GM12874 (cell line): ENCODE data around the gene TFPT.

ENCODE experiments used
- TF ChIP-seq, protein P1 (sequence below): IDR thresholded peaks from 2 replicates; pipeline ENCODE4 v1.5.1; 2011; ENCODE audit warnings: low read depth, mild to moderate bottlenecking, control low read depth, low read length, moderate library complexity; ENCODE audit not compliant: insufficient read depth

Gene TFPT

DNA sequence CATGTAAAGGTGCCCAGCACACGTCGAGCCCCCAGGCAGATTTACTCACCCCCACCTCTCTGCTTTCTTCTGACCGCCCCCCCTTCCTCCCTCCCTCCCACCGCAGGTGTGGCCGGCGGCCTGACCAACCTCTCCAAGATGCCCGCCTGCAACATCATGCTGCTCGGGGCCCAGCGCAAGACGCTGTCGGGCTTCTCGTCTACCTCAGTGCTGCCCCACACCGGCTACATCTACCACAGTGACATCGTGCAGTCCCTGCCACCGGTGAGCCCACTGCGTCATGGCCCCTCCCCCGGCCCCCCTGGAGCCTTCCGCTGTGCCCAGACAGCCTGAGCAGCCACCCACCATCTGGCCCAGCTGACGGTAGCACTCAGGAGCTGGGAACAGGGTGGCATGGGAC, 8.9 kb upstream of the TFPT start:
- TF ChIP-seq, protein P1, sequence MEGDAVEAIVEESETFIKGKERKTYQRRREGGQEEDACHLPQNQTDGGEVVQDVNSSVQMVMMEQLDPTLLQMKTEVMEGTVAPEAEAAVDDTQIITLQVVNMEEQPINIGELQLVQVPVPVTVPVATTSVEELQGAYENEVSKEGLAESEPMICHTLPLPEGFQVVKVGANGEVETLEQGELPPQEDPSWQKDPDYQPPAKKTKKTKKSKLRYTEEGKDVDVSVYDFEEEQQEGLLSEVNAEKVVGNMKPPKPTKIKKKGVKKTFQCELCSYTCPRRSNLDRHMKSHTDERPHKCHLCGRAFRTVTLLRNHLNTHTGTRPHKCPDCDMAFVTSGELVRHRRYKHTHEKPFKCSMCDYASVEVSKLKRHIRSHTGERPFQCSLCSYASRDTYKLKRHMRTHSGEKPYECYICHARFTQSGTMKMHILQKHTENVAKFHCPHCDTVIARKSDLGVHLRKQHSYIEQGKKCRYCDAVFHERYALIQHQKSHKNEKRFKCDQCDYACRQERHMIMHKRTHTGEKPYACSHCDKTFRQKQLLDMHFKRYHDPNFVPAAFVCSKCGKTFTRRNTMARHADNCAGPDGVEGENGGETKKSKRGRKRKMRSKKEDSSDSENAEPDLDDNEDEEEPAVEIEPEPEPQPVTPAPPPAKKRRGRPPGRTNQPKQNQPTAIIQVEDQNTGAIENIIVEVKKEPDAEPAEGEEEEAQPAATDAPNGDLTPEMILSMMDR = no peak

DNA sequence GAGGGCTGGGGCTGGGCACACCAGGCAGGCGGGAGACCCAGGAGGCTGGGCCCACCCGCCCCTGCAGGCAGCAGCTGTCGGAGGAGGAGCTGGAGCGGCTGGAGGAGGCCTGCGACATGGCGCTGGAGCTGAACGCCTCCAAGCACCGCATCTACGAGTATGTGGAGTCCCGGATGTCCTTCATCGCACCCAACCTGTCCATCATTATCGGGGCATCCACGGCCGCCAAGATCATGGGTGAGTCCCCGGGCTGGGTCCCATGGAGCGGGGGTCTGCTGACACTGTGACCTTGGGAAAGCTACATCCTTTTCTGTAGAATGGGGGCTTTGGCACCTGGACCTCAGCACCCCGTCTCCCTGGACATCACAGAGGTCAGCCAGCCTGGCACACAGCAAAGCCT, 8.2 kb upstream of the TFPT start:
- TF ChIP-seq, protein P1 = no peak

DNA sequence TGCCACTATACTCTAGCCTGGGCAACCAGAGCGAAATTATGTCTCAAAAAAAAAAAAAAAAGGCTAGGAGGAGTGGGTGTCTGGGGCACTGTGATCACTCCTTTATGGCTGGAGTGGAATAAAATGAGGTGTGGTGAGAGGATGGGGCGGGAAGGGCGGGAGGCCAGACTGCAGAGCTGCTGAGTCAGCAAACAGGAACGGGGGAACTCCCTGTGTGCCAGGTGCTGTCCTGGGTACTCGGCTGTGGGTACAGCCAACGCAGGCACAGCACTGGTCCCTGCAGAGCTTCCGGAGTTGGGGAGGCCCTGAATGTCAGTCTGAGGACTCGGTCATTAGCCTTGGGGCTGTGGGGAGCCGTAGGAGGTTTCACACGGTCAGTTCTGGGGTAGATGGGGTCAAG, 5.8 kb upstream of the TFPT start:
- TF ChIP-seq, protein P1 = no peak

DNA sequence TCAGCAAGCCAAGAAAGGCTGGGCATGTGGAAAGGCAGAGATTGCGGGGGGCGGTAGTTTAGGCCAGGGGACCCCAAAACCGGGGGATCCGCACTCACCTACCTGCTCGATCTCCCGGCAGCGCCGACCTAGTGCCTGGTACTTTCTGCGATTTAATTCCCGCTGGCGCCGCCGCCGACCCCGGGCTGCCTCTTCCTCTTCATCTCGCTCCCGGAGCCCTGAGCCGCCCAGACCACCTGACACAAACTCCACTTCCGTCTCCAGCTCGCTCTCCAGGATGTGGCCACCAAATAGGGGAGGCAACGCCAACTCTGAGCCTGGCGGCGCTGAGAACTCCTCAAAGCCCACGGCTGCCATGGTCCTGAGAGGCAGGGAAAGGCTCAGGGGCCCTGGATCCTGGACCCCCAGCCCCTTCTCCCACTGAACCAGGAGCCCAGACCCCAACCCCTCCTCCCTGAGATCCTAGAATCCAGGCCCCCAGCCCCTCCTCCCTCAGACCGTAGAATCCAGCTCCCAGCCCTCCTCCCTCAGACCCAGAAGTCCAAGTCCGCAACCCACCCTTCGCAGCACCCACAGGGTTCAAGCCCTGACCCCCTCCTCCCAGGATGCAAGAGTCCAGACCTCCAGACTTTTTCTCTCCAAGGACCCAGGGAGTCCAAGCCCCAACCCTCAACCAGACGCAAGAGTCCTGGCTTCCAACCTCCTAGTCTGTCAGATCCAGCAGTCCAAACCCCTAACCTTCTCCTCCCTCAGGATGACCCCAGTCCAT, 933 bp downstream of the TFPT start:
- TF ChIP-seq, protein P1 = no peak

DNA sequence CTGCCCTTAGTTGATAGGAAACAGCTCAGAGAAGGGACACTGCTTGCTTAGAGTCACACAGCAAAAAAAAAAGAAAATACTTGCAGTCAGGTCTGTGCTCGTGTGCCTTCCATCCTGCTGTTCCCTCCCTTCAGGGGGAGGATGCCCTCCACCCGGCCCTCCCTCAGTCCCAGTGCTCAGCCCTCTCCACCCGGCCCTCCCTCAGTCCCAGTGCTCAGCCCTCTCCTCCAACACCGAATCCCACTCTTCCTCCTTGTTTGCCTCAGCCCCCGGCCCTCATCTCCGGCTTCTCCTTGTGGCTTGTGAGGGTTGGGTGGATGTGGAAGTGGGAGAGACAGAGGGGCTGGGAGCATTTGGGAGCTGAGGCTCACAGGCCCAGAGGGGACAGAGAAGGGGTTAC, 5.8 kb downstream of the TFPT start:
- TF ChIP-seq, protein P1 = no peak

DNA sequence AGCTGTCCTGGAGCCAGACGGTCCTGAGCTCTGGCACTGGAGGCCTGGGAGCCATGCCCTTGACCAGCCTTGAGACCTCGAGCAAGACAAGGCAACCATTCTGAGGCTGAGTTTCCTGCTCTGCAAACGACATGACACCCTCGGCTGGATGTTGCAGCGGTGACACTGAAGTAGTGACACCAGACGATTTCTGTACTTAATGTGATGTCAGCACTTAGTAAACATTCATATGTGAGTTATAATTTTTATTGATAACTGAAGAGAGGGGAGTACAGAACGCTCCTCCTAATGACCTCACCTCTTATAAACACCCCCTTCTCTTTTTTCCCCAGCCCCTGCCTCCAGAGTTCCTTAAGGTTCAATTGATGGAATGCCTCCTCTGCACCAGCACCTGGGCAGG, 7.0 kb downstream of the TFPT start:
- TF ChIP-seq, protein P1 = no peak

DNA sequence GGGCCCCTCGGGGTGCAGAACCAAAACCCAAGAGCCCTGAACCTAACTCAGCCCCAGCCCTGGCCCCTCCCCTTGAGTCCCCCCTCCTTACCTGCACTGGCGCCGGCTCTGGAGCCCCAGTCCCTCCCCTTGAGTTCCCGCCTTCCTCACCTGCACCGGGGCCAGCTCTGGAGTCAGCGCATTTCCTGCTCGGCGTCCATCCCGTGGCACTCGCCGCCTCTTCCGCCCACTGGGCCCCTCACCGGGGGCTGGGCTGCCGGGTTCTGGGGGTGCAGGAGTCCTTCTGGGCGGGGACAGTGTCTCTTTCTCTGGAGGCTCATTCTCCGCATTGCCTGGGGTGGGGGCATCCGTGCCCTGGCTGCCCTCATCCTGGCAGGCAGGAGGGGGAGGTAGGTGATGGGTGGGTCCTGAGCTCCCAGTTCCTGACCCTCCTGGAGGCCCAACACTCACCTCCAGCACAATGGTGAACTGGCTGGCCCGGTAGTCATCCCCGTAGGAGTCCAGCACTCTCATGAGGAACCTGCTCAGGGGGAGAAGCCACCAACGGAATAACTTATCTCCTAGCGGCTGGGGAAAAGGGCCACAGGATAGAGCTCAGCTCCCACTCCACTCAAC, 7.5 kb downstream of the TFPT start:
- TF ChIP-seq, protein P1 = no peak
